ENCODE measurements around the gene TMEM156.

GRCh38 chr4:39044364-39044955 is 12.3 kb upstream of the TMEM156 start:
- TF ChIP-seq CTCF (IDR thresholded peaks at IDR 0.05; ENCODE audit: insufficient read depth, low read length, poor library complexity, severe bottlenecking) = no peak
- no peak for TF ChIP-seq EZH2phosphoT487 (conservative IDR thresholded peaks at IDR 0.05; ENCODE audit: low read length)

Data from SU-DHL-6 (cell line).